GM19035 (cell line): ENCODE results near the gene DET1.

Source experiments
- ATAC-seq: cut with Tn5 transposase; IDR thresholded peaks from one replicate; pipeline ENCODE4 v1.9.1; 2021; ENCODE audit not compliant: unreplicated experiment

Gene DET1

DNA sequence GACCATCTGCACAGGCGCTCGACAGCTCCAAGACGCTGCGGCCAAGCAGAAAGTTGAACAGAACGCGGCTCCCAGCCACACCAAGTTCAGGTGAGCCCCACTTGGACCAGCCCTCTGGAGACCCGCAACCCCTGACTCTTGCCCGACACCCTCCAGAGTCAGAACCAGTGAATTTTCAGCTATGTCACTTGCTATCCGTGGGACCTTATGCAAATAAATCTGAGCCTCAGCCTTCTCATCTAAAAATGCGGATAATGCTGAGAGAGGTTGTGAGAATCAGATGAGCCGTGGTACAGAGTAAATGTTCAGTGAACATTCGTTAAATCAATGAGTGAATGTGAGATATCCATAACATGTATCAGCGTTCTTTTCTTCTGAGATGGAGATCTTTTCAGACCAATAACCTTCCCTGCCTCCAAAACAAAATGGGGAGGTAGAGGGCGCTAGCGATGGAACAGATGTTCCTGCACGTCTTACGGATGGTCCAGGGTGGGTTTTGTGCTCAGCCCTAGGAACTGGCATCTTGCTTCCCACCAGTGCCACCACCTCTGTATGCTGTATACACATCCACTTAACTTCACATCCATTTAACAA lies 78.4 kb downstream of the DET1 start:
- ATAC-seq, result no peak

DNA sequence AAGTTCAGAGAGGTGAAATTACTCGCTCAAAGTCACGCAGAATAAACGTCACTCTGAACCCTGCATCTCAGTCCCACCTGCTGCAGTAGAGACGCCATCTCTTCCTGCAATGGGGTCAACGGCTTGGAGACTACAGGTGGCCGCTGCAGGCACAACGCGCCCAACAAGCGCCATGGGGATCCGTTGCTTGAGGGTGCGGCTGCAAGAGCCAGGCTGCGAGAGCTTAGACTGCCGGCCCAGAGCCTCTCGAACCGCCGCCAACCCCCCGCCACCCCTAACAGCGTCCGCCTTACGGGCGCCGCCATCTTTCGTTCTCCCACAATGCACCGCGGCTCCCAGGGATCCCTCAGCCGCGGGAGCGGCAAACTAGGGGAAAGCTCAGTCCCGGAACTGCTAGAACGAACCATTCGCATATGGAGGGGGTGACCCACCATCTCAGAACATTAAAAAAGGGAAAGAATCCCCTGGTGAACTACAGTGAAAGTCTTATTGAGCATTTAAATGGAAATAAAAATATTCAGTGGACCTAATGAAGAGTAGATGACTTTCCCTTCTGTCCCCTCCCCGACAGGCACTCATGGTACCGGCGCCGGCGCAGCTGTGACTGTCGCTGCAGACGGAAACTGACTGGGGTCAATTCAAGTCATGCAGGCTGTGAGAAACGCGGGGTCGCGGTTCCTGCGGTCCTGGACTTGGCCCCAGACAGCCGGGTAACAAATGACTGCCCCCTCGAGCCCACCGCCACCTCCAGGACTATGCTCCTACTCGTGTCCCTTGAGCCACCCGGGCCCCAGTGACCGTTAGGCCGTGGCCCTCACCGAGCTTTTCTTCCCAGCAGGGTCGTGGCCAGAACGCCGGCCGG lies 79.2 kb downstream of the DET1 start, which contains the start of the genes MRPL46 and MRPS11:
Gene MRPL46 (minus strand): TSS at position 316 of the 862 bp plus-strand sequence. CDS start 11 bp downstream, at position 305.
Gene MRPS11 (plus strand): TSS at position 636 of the 862 bp plus-strand sequence. CDS start 10 bp downstream, at position 646.
- ATAC-seq, result peak; percentile 88

DNA sequence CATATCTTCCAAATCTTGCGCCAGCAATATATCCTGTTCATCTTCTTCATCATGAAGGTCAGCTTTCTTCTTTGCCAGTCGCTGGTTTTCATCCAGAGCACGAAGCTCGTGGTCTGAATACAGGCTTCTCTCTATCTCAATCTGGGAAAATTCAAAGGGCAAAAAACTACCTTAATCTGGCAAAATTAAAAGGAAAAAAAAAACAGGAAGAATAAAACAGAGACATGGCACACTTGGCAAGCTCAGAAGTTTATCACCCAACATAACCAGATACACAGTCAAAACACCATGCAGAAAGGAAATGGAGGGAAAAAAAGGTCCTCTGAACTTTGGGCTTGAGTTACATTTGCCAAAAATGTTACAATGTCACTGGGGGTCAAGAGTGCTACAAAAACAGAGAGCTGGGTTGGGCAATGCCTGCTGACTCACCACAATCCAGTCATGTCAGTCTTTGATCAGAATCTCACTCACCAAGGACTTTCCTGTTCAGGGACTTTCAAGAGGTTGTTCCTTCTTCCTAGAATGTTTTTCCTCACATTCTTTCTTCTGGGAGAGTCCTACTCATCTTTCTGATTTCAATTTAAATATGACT lies 80.8 kb downstream of the DET1 start:
- ATAC-seq, result no peak

DNA sequence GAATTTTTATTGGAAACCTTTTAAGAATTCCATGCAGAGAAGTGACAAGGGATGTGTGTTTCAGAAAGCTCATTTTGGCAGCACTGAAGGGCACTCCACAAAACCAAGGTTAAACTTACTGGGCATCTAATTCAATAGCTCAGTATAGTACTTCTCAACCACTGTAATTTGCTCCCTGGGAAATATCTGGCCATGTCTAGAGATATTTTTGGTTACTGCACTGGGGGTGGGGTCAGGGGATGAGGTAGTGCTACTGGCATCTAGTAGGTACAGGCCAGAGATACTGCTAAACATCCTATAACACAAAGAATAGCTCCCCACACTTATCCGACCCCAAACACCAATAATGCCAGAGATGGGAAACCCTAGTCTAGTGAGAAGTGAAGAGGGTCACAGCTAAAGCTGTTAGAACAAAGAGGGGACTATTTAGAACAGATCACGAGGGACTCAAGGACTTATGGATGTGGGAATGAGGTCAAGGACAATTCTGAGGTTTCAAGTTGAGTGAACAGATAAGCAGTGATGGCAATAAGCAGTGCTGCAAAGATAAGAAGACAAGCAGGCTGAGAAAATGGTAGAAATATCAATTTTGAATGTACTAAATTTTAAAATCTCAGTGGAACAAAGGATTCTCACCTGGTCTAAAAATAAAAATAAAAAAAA lies 82.5 kb downstream of the DET1 start:
- no peak for ATAC-seq
